ENCODE data around the gene CHRM3.

CHRM3 gene

GRCh38 chr1:239394107-239394506, 7.7 kb downstream of the CHRM3 start:
- no peak for DNase-seq (ENCODE audit: low read depth in 4 of 4, low spot score in 1 of 4)

GRCh38 chr1:239413916-239414315, 27.5 kb downstream of the CHRM3 start:
- DNase-seq (ENCODE audit: low read depth in 4 of 4, low spot score in 1 of 4) = no peak

GRCh38 chr1:239417221-239417620, 30.9 kb downstream of the CHRM3 start:
- no peak for DNase-seq (ENCODE audit: low read depth in 4 of 4, low spot score in 1 of 4)

- DNase-seq (ENCODE audit: low read depth in 4 of 4, low spot score in 1 of 4) = no peak
Observed at GRCh38 chr1:239417986-239418640, 31.7 kb downstream of the CHRM3 start.

GRCh38 chr1:239418681-239419080, 32.3 kb downstream of the CHRM3 start:
- no peak for DNase-seq (ENCODE audit: low read depth in 4 of 4, low spot score in 1 of 4)

- DNase-seq (ENCODE audit: low read depth in 4 of 4, low spot score in 1 of 4) = no peak
Observed at GRCh38 chr1:239421811-239422210, 35.4 kb downstream of the CHRM3 start.

- no peak for DNase-seq (ENCODE audit: low read depth in 4 of 4, low spot score in 1 of 4)
Observed at GRCh38 chr1:239422818-239423217, 36.5 kb downstream of the CHRM3 start.

GRCh38 chr1:239426821-239427475, 40.6 kb downstream of the CHRM3 start:
- DNase-seq (ENCODE audit: low read depth in 4 of 4, low spot score in 1 of 4) = no peak

GRCh38 chr1:239427712-239428111, 41.3 kb downstream of the CHRM3 start:
- DNase-seq (ENCODE audit: low read depth in 4 of 4, low spot score in 1 of 4) = no peak

GRCh38 chr1:239428120-239428710, 41.8 kb downstream of the CHRM3 start:
- DNase-seq (ENCODE audit: low read depth in 4 of 4, low spot score in 1 of 4) = no peak

- no peak for DNase-seq (ENCODE audit: low read depth in 4 of 4, low spot score in 1 of 4)
Observed at GRCh38 chr1:239429163-239429562, 42.8 kb downstream of the CHRM3 start.

- no peak for DNase-seq (ENCODE audit: low read depth in 4 of 4, low spot score in 1 of 4)
Observed at GRCh38 chr1:239432255-239432654, 45.9 kb downstream of the CHRM3 start.

- no peak for DNase-seq (ENCODE audit: low read depth in 4 of 4, low spot score in 1 of 4)
Observed at GRCh38 chr1:239434181-239434580, 47.8 kb downstream of the CHRM3 start.

All from stimulated activated CD4-positive, alpha-beta T cell treated with anti-CD3 and anti-CD28 coated beads, Interleukin-1b, Interleukin-23, amount 100 ng/mL, for 24 hours (primary cell).